Limb (tissue), 2 donors: ENCODE measurements around the gene RIPK4.
"Not testable (repeated sequence)": the region's sequence is repeated elsewhere in the genome, so short reads cannot be mapped to it uniquely, and the experiment has no call there.

Source experiments
- DNase-seq, 2 donors: peaks; one replicate each; pipeline ENCODE4 v3.0.0-alpha.2; 2016; ENCODE audit errors: extremely low spot score in 2 of 2

Gene RIPK4

GRCh38 chr21:41737651-41738324 lies 29.1 kb downstream of the RIPK4 start:
- DNase-seq = no peak

DNA sequence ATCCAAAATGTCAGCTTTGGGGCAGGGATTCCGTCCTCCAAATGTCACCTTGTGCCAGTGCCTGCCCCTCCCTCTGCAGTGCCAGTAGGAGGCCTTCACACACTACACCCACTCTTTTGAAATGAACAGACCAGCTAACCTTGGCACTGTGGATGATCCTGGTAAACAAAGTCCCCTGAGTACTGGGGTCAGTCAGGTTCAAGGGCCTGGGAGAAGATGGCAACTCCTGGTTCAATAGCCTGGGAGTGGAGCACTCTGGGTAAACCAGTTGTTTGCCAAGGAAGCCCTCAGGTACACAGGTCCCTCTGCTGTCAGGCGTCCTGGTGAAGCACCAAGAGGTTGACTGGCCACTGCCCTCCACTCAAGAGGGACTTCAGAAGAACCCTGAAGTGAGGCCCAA lies 30.4 kb downstream of the RIPK4 start:
- DNase-seq = no peak

DNA sequence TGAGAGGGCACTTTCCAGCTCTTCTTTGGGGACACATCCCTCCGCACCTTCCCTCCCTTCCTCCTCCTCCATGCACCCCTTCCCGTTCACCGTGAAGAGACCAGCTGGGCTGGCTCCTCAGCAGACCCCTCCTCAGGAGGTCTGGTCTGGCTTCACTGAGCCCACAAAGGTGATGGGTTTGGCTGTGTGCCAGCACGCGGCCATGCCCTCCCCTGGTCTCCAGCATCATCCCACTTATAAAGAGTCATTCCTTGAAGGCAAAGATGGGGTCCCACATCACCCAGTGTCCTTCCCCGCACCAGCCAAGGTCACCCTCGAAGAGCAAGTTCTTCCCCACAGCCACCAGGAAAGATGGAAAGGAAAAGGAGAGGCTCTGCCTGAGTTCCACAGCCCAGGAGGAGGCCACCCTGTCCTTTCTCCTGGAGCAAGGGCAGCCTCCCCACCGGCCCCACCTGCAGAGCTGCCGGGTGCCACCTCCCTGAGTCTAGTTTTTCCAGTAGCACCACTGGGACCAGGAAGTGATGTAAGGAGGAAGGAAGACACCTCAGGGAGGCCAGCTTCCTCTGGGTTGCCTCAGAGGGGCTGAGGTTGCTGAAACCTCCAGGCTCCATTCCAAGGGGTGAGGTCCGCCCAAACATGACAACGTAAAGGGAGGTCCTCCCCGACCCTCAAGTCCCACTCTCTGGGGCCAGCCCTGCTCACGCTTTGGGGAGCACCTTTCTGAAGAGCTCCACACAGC lies 32.7 kb downstream of the RIPK4 start:
- no peak for DNase-seq

DNA sequence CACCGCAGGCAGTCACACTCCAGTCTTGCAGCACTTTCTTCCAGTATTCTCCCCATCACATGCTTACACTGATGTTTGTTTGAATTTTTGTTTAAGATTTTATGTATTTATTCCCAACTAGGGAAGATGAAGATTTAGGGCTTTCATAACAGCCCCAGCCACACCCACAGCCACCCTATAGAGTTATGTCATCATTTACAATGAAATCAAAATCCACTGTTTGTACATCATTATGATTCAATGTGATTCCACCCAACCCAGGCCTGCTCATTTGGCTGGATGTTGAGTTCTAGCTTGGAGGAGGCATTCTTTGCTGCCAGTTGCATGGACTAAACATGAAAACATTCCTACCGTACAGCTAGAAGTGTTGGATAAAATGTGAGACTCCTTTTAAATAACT lies 35.8 kb downstream of the RIPK4 start:
- DNase-seq = no peak

DNA sequence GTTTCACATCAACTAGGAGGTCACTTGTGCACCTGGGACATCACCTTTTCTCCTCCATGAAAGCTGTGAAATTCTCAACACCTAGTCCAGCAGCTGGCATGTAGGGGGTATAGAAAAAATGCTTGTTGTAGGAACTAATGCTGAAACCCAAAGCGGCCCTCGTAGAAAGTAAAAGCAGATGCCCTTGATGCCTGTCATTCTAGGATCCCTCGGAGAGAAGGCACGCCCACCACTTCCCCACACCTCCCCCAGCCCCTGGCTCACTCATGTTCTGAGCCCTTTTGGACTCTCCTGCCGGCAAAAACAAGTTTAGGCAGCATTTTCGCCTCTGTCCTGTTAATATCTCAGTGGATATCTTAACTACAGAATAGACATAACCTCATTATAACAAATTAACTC lies 36.5 kb downstream of the RIPK4 start:
- DNase-seq = no peak

- DNase-seq = no peak
Observed at GRCh38 chr21:41729701-41730366, 37.0 kb downstream of the RIPK4 start.

GRCh38 chr21:41727784-41728763 lies 38.8 kb downstream of the RIPK4 start:
- DNase-seq = no peak

DNA sequence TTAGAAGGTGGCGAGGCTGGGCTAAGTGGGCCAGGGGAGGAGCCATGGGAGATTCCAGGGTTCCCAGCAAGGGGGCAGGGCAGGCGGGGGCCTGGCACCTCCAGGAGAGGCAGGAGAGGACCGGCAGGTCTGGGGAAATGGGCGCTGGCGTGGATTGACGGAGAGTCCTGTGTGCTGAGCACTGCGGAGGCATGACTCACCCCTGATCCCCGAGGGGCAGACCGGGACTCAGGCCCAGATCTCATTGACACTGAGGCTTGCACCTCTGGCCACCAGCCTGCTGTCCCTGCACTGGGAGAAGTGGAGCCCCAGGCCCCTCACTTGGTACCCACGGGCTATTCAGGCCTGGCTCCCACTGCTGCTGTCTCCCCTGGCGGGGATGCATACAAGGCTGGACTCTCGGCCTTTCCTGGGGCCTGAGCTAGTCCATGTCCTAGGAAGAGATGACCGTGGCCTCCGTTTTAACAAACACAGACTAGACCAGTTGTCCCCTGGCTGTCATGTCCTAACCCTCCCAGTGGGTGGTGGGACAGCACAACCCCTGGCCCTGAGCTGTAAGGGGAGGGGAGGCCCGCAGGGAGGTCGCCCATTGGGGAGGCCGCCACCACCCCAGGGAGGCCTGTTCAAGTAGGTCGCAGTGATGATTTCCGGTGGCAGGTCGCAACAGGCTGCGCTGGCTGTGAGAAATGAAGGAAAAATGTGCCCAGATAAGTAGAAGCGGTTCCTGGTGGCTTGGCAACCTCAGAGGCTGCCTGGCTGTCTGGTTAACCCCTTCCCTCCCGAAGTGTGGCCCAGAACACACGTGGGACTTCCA lies 39.7 kb downstream of the RIPK4 start:
- DNase-seq = no peak

DNA sequence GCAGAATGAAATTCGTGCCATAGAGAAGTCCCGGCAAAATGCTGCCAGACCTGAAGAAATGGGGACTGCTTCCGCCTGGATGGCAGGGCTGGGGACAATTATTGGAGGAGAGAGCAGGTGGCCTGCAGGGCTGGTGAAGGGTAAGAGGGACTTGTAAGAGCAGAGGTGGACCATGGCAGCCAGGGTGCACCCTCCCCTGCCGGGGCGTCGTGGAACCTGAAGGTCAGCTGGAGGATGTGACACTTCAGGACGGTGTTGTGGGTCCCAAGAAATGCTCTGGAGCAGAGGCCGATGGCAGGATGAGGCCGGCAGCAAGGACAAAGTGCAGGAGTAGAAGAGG lies 40.3 kb downstream of the RIPK4 start:
- DNase-seq = no peak

DNA sequence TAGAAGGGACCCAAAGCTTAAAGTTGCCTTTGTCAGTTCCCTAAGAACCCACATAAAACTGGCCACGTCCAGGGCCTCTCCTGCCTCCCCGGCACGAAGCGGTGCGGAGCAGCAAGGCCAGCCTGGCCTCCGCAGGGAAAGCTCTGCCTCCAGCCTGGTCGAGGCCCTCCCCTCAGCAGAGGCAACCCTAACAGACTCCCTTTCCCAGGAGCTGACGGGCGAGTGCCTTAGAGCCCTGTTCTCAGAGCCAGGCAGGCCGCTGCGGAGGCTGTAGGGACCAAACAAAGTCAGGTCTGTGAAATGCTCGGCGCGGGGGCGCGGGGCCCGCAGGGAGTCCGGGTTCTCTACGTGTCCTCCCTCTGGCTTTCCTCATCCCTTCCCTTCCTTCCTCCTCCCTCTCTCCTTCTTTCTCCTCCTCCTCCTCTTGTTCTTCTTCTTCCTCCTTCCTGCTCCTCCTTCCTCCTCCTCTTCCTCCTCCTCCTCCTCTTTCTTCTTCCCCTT lies 40.7 kb downstream of the RIPK4 start:
- no peak for DNase-seq

DNA sequence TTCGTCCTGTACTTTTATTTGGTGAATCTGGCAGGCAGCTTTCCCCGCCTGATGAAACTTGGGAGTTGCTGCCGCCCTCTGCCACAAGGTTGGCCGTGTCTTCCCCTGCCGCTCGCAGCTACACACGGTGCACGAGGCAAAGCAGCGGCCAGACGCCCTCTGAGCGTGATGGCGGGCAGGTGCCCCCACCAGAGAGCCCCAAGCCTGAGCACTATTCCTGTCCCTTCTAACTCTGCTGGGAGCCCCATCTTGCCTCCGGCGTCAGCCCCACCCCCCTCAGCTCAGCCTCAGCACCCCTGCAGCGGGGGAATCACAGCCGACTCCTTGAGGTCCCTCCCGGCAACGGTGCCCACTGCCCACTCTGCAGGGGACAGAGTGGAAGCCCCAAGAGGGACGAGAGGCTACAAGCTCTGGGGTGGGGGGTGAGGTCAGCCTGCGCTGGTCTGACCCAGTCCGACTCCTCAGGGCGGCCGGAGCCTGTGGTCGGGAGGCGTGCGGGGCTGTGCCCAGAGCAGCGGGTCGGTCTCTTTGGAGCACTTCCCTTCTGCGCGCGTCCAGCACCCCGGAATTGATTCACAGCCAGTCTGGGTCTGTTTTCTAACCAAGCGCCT lies 41.3 kb downstream of the RIPK4 start:
- DNase-seq = no peak

- DNase-seq = not testable (repeated sequence)
Observed at GRCh38 chr21:41723835-41724234, 43.0 kb downstream of the RIPK4 start.

- no peak for DNase-seq
Observed at GRCh38 chr21:41722052-41723018, 44.5 kb downstream of the RIPK4 start.

DNA sequence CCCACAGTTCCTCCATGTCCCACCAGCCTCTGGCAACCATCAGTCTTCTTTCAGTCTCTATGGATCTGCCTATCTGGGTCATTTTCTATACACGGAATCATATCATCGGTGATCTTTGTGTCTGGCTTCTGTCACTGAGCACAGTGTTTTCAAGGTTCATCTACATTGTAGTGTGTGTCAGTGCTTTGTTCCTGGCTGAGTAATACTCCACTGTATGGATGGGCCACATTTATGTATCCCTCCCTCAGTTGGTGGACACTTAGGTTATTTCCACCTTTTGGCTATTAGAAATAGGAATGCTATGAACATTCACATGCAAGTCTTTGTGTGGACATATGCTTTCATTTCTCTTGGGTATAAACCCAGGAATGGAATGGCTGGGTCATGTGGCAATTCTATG lies 46.6 kb downstream of the RIPK4 start:
- no peak for DNase-seq

GRCh38 chr21:41719691-41720090 lies 47.2 kb downstream of the RIPK4 start:
- DNase-seq = no peak

DNA sequence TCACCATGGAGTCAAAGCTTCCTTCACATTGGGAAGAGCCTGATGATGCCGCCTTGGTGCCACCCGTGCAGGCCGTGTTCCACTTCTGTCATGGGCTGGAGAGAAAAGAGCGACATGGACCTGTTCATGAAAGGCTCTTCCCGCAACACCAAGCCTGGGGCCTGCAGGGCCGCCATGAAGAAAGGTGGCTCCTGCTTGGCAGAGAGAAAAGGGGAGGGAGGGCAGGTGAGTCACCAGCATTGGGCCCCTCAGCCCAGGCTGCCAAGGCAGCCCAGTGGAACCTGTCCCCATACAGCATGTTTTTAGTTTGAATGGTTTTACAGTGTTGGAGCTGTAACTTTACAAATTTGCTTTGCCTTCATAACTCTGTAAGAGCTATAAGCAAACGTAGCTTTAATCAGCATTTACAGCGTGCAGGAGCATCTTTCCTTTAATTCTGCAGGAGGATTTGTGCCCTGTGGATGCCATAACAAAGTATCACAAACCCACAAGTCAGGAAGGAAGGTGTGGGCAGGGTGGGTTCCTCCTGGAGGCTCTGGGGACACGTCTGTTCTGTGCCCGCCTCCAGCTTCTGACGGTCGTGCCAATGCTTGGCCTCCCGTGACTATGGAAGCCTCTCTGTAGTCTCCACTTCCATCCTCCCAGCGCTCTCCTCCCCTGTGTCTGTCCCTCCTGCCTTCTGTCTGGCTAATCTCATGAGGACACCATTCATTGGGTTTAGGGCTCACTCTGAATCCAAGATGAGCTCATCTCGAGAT lies 49.1 kb downstream of the RIPK4 start:
- no peak for DNase-seq

GRCh38 chr21:41716751-41717150 lies 50.1 kb downstream of the RIPK4 start:
- DNase-seq = no peak

GRCh38 chr21:41715649-41716281 lies 51.1 kb downstream of the RIPK4 start:
- DNase-seq = no peak
